Breast epithelium (tissue), 3 donors: ENCODE measurements around the gene FZD8.

Experiments used
- POLR2AphosphoS5 ChIP-seq, 3 donors: sonication (generic); formaldehyde crosslinking; IDR thresholded peaks; one replicate each; pipeline ENCODE4 v1.6.1; 2017; ENCODE audit warnings: antibody characterized with exemption in 3 of 3
- TF ChIP-seq, protein P1 (sequence below), 3 donors: fragments of 450-650 bp; IDR thresholded peaks; one replicate each; pipeline ENCODE4 v1.5.1; 2016 to 2017; ENCODE audit warnings: antibody characterized with exemption in 3 of 3, mild to moderate bottlenecking in 3 of 3, moderate library complexity in 3 of 3

GRCh38 chr10:35642793-35643114 lies 658 bp upstream of the FZD8 start:
- TF ChIP-seq POLR2AphosphoS5 (IDR thresholded peaks at IDR 0.05): no peak
- TF ChIP-seq, protein P1, sequence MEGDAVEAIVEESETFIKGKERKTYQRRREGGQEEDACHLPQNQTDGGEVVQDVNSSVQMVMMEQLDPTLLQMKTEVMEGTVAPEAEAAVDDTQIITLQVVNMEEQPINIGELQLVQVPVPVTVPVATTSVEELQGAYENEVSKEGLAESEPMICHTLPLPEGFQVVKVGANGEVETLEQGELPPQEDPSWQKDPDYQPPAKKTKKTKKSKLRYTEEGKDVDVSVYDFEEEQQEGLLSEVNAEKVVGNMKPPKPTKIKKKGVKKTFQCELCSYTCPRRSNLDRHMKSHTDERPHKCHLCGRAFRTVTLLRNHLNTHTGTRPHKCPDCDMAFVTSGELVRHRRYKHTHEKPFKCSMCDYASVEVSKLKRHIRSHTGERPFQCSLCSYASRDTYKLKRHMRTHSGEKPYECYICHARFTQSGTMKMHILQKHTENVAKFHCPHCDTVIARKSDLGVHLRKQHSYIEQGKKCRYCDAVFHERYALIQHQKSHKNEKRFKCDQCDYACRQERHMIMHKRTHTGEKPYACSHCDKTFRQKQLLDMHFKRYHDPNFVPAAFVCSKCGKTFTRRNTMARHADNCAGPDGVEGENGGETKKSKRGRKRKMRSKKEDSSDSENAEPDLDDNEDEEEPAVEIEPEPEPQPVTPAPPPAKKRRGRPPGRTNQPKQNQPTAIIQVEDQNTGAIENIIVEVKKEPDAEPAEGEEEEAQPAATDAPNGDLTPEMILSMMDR (IDR thresholded peaks at IDR 0.05): no peak
